Measurements from ENCODE around the gene SRPRB.

DNA sequence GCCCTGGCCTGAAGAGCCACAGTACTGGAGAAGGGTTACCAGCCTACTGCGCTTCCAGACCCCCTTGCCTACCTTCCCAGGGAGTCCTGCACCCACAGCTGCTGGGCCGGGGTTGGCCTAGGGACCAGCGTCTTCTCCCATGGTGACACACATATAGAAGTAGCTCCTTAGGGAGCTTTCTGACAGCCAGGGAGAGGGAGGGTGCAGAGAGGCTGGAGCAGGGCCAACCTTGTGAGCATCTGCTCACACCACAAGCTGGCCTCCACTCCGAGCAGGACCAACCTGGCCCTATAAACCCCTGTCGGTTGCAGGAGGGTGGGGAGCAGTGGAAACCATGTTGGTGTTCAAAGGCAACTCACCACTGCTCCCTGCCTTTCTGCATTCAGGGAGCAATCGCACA, 35.2 kb downstream of the SRPRB start:
- TF ChIP-seq POLR2AphosphoS5 (IDR thresholded peaks at IDR 0.05) (no peak), EZH2 (IDR thresholded peaks at IDR 0.05; ENCODE audit: borderline replicate concordance, insufficient read depth, low read length, poor library complexity, severe bottlenecking) (no peak), MXI1 (conservative IDR thresholded peaks at IDR 0.05; ENCODE audit: poor library complexity, severe bottlenecking) (no peak), EP300 (conservative IDR thresholded peaks at IDR 0.05; ENCODE audit: poor library complexity, severe bottlenecking) (no peak), RAD21 (conservative IDR thresholded peaks at IDR 0.05) (no peak), TAF1 (IDR thresholded peaks at IDR 0.05; ENCODE audit: low read depth) (no peak)
- TF ChIP-seq, protein P1, sequence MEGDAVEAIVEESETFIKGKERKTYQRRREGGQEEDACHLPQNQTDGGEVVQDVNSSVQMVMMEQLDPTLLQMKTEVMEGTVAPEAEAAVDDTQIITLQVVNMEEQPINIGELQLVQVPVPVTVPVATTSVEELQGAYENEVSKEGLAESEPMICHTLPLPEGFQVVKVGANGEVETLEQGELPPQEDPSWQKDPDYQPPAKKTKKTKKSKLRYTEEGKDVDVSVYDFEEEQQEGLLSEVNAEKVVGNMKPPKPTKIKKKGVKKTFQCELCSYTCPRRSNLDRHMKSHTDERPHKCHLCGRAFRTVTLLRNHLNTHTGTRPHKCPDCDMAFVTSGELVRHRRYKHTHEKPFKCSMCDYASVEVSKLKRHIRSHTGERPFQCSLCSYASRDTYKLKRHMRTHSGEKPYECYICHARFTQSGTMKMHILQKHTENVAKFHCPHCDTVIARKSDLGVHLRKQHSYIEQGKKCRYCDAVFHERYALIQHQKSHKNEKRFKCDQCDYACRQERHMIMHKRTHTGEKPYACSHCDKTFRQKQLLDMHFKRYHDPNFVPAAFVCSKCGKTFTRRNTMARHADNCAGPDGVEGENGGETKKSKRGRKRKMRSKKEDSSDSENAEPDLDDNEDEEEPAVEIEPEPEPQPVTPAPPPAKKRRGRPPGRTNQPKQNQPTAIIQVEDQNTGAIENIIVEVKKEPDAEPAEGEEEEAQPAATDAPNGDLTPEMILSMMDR (IDR thresholded peaks at IDR 0.05; ENCODE audit: poor library complexity, severe bottlenecking) = no peak
- TF ChIP-seq, protein P2, sequence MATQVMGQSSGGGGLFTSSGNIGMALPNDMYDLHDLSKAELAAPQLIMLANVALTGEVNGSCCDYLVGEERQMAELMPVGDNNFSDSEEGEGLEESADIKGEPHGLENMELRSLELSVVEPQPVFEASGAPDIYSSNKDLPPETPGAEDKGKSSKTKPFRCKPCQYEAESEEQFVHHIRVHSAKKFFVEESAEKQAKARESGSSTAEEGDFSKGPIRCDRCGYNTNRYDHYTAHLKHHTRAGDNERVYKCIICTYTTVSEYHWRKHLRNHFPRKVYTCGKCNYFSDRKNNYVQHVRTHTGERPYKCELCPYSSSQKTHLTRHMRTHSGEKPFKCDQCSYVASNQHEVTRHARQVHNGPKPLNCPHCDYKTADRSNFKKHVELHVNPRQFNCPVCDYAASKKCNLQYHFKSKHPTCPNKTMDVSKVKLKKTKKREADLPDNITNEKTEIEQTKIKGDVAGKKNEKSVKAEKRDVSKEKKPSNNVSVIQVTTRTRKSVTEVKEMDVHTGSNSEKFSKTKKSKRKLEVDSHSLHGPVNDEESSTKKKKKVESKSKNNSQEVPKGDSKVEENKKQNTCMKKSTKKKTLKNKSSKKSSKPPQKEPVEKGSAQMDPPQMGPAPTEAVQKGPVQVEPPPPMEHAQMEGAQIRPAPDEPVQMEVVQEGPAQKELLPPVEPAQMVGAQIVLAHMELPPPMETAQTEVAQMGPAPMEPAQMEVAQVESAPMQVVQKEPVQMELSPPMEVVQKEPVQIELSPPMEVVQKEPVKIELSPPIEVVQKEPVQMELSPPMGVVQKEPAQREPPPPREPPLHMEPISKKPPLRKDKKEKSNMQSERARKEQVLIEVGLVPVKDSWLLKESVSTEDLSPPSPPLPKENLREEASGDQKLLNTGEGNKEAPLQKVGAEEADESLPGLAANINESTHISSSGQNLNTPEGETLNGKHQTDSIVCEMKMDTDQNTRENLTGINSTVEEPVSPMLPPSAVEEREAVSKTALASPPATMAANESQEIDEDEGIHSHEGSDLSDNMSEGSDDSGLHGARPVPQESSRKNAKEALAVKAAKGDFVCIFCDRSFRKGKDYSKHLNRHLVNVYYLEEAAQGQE (IDR thresholded peaks at IDR 0.05; ENCODE audit: borderline replicate concordance) = no peak

Data from neural cell (in vitro differentiated cells).